Heart left ventricle (tissue), 16 donors: Measurements from ENCODE around the gene MICU1. TPM values are rescaled to one million over a fixed set of nuclear protein-coding genes. Genes with fewer than 3 reads are reported as not detected.

Source experiments
- ATAC-seq, 4 donors: fragments of 200-7000 bp; cut with Tn5 transposase; one replicate each; pipeline ENCODE4 v1.9.1; 2020 to 2022; ENCODE audit warnings: moderate library complexity in 4 of 4, mild to moderate bottlenecking in 3 of 4, moderate number of reproducible peaks in 1 of 4
- DNase-seq, 5 donors: peaks; one replicate each; pipeline ENCODE4 v3.0.0-alpha.2; 2020
- H3K27ac ChIP-seq, 12 donors: fragments of 200-600 bp; sonication (generic) in 4 of 12; one replicate each; pipeline versions ENCODE4 v1.5.0 to v1.8.0; 2016 to 2022; ENCODE audit warnings: mild to moderate bottlenecking in 2 of 12
- H3K27me3 ChIP-seq, 9 donors: fragments of 200-600 bp; sonication (generic) in 2 of 9; one replicate each; pipeline versions ENCODE4 v1.5.1 to v1.8.0; 2016 to 2022; ENCODE audit warnings: mild to moderate bottlenecking in 3 of 9
- H3K36me3 ChIP-seq, 9 donors: fragments of 200-600 bp; sonication (generic) in 2 of 9; one replicate each; pipeline versions ENCODE4 v1.5.0 to v1.8.0; 2018 to 2022; ENCODE audit warnings: mild to moderate bottlenecking in 2 of 9
- H3K4me1 ChIP-seq, 12 donors: fragments of 200-600 bp; sonication (generic) in 4 of 12; one replicate each; pipeline versions ENCODE4 v1.5.0 to v1.8.0; 2016 to 2022; ENCODE audit warnings: mild to moderate bottlenecking in 3 of 12
- H3K4me3 ChIP-seq, 12 donors: fragments of 200-600 bp; sonication (generic) in 4 of 12; one replicate each; pipeline versions ENCODE4 v1.5.0 to v1.8.0; 2017 to 2022; ENCODE audit warnings: mild to moderate bottlenecking in 9 of 12, moderate library complexity in 4 of 12
- H3K9me3 ChIP-seq, 12 donors: fragments of 200-600 bp; sonication (generic) in 4 of 12; one replicate each; pipeline versions ENCODE4 v1.5.0 to v1.8.0; 2016 to 2022; ENCODE audit warnings: mild to moderate bottlenecking in 1 of 12
- CTCF ChIP-seq, 12 donors: fragments of 200-600 bp; sonication (generic) in 4 of 12; IDR thresholded peaks; one replicate each; pipeline versions ENCODE4 v1.5.0 to v1.8.0; 2018 to 2022; ENCODE audit warnings: antibody characterized with exemption in 12 of 12, mild to moderate bottlenecking in 5 of 12
- POLR2A ChIP-seq, 2 donors: fragments of 450-650 bp; IDR thresholded peaks; one replicate each; pipeline ENCODE4 v1.6.1; 2017; ENCODE audit warnings: antibody characterized with exemption in 2 of 2, mild to moderate bottlenecking in 2 of 2, moderate library complexity in 2 of 2
- WGBS, 4 donors: extraction: QIAGEN DNeasy Blood & Tissue Kit in 2 of 4; methylation state at CpG; one replicate each; pipeline versions ENCODE4 v1.1.5 to v1.1.7; 2013 to 2018; 5-methylcytosine and 5-hydroxymethylcytosine counted together
- intact Hi-C, 10 donors: fragments of 100-400 bp; cut with DNase I; formaldehyde crosslinking; loops; one replicate each; pipeline versions ENCODE4 v1.11.1 to v1.14.2; 2022
- polyA plus RNA-seq, 2 donors: library from polyadenylated mRNA; stranded (reverse); fragments of 200-250 nt; gene quantifications; one replicate each; pipeline ENCODE4 v1.2.3, GENCODE V29; 2013
- total RNA-seq, 9 donors: library from RNA; depleted of rRNA in 2 of 9; stranded (reverse); fragments of >200 nt in 2 of 9; fragmentation: NEBNext Ultra II Directional in 3 of 9; extraction: Animal tissue kit (Norgen Biotek cat#: 25700) in 3 of 9; gene quantifications; one replicate each; pipeline versions ENCODE4 v1.1.0 to v1.2.4, GENCODE V29; 2016 to 2023
- donor health status: ischemic (EF 13 %, LVEDD 7.1; RV severe dilation, severe dysfunction).
- donor health status: healthy with polysubstance abuse.
- donor health status: DM: no; HTN: yes; CAD: no.
- donor health status: DM: no; HTN: no; CAD: no.
- donor health status: ischemic (EF 25% LVEDD 6.9; RV normal size, moderate dysfunction).
- donor health status: ischemic (EF 25% LVEDD 5.7; RV mildly dilated, moderate dysfunction).
- donor health status: healthy.
- donor health status: DM: yes; HTN: yes; CAD: no.
- donor health status: ischemic (EF 35%, LVEDD 5.7; RV mildly dilated, moderate dysfunction).
- donor health status: nonischemic (EF 11% LVEDD 7.7; RV severe dilation, severe dysfunction).
- donor health status: DM: yes; HTN: yes; CAD: no.
- donor health status: PGD.
- donor health status: ischemic (EF 29% LVEDD 5.4; RV normal size, mild dysfunction).
- donor health status: nonischemic (EF 23%, LVEDD 6.1; RV moderate dilation, normal function).

The MICU1 gene
- total and polyA plus RNA-seq, 11 donors = 33.3 to 54.2 (median 43.1) TPM

DNA sequence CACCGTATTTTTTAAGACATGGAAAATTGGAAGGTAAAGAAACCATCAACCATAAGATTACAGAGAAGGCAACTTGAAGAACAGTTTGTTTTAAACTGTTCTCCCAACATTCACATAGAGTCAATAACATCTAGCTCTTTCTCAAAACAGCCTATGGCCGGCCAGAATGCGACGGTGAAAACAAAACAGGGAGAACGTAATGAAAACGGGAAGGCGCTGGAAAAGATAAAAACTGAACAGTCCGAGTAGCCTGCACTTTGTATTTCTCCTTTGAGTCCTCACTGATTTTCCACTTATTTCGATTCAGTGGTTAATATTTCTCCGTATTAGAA, 637 bp downstream of the MICU1 start:
- Histone ChIP-seq H3K27ac (peak overlapping the region in 10 of 12 donors; percentile 70 to 91 (median 82)), H3K4me1 (peaks cover 0 to 20% (median 8%) of the 10 kb centered on the region in 12 donors), H3K9me3 (no peaks in the 10 kb centered on the region), H3K36me3 (no peaks in the 10 kb centered on the region), H3K27me3 (no peaks in the 10 kb centered on the region), H3K4me3 (peak overlapping the region; percentile 51 to 98 (median 82))
- DNase-seq (no peak), ATAC-seq (peak in 1 of 4 donors; percentile 1)
- 1 to 2% (median 1%) methylated on average over 10 of the region's 10 CpGs for WGBS, 4 donors
- TF ChIP-seq POLR2A (IDR thresholded peaks at IDR 0.05) = no peak
- TF ChIP-seq CTCF (IDR thresholded peaks at IDR 0.05) = no peak
- intact Hi-C loops = loop anchor here in 4 of 10 donors (5.0 to 10.0 kb wide), 3 partner anchors 67 to 210 kb away; partner anchors contain the start of gene MCU (in 3 of the 4)

DNA sequence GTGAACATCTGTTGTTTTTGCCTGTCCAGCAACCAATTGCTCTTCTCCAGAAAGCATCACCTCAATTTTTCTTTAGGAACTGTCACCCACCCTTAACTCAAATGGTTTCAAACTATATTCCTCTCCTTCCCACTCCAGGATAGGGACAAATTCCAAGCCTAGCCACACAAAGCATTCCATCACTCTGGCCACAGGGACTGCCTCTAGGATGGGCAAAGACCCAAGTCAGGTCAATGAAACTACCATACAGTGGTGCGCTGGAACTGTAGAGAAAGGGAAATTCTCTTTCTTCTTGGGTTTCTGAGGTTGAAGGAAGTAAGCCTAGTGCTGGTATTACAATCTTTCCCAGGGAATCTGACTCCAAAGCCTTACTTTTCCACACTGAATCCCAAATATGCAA, 3.6 kb downstream of the MICU1 start:
- no peak overlapping the region for H3K27ac ChIP-seq

DNA sequence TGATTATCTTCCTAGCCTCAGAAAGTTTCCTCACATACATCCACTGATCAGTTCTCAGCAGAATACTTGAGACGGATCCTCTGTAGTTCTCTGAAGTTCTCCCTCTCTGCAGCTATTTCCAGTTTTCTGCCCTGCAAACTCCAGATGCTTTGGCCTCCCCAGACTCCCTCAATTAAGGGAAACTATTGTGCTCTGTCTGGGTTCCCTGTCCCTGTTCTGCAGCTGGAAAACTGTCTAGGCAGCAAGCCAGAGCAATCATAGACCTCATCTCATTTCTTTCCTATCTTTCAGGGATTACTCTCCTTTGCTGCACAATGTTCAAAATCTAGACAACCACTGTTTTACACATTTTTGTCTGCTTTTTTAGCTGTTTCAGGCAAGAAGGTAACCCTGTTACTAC, 9.2 kb downstream of the MICU1 start:
- peaks cover 0 to 8% (median 0%) of the 10 kb centered on the region in 12 donors for H3K9me3 ChIP-seq
- 58 to 77% (median 65%) methylated on average over 1 of the region's 1 CpG for WGBS, 4 donors
- intact Hi-C loops = no loop called here

More for the DNA sequence above, 3.6 kb downstream of the MICU1 start:
- intact Hi-C loops = loop anchor here in 2 of 10 donors (10.0 kb wide), 1 partner anchor 213 kb away; no protein-coding TSS in a partner anchor
- no peak for DNase-seq
- H3K4me3 ChIP-seq = no peak overlapping the region
- TF ChIP-seq CTCF (IDR thresholded peaks at IDR 0.05) = no peak
- TF ChIP-seq POLR2A (IDR thresholded peaks at IDR 0.05) = no peak
- 96 to 100% (median 99%) methylated on average over 1 of the region's 1 CpG for WGBS, 4 donors
- H3K36me3 ChIP-seq = no peaks in the 10 kb centered on the region
- H3K27me3 ChIP-seq = no peaks in the 10 kb centered on the region
- no peaks in the 10 kb centered on the region for H3K9me3 ChIP-seq
- ATAC-seq = no peak
- peaks cover 0 to 20% (median 8%) of the 10 kb centered on the region in 12 donors for H3K4me1 ChIP-seq

GRCh38 chr10:72615970-72616369, 9.9 kb downstream of the MICU1 start:
- no peak for ATAC-seq
- intact Hi-C loops = no loop called here
- Histone ChIP-seq H3K4me3 (no peak overlapping the region), H3K27me3 (no peaks in the 10 kb centered on the region), H3K36me3 (no peaks in the 10 kb centered on the region), H3K27ac (peak overlapping the region in 2 of 12 donors; percentile 8 to 33), H3K9me3 (peaks cover 0 to 8% (median 0%) of the 10 kb centered on the region in 12 donors), H3K4me1 (peaks cover 0 to 20% (median 8%) of the 10 kb centered on the region in 12 donors)
- no peak for DNase-seq
- WGBS, 4 donors = 59 to 88% (median 79%) methylated on average over 3 of the region's 3 CpGs
- TF ChIP-seq CTCF (IDR thresholded peaks at IDR 0.05) (no peak), POLR2A (IDR thresholded peaks at IDR 0.05) (no peak)

More for the DNA sequence above, 9.2 kb downstream of the MICU1 start:
- no peak overlapping the region for H3K4me3 ChIP-seq
- no peaks in the 10 kb centered on the region for H3K27me3 ChIP-seq
- TF ChIP-seq POLR2A (IDR thresholded peaks at IDR 0.05) = no peak
- TF ChIP-seq CTCF (IDR thresholded peaks at IDR 0.05) = no peak
- ATAC-seq (peak; percentile 47 to 89 (median 70)), DNase-seq (peak in 4 of 5 donors; percentile 37 to 42 (median 40))
- H3K27ac ChIP-seq = no peak overlapping the region
- no peaks in the 10 kb centered on the region for H3K36me3 ChIP-seq
- peaks cover 0 to 16% (median 6%) of the 10 kb centered on the region in 12 donors for H3K4me1 ChIP-seq
